HepG2 (cell line): Measurements from ENCODE around the gene SLC51B. TPM values are rescaled to one million over a fixed set of nuclear protein-coding genes. Genes with fewer than 3 reads are reported as not detected.

Source experiments
- CTCF ChIP-seq: sonication (generic); formaldehyde crosslinking; IDR thresholded peaks from 2 replicates; pipeline ENCODE4 v1.5.0; 2020; ENCODE audit warnings: mild to moderate bottlenecking, missing genetic modification reagents, moderate library complexity
- FOSL2 ChIP-seq: sonication (generic); formaldehyde crosslinking; IDR thresholded peaks from 2 replicates; pipeline ENCODE4 v1.4.0; 2020; ENCODE audit warnings: missing genetic modification reagents
- FOXP1 ChIP-seq, 2 experiments: fragments of 450-650 bp in 1 of 2; IDR thresholded peaks; 2 replicates each; pipeline ENCODE4 v1.6.1; 2017 to 2018; ENCODE audit warnings: antibody characterized with exemption in 1 of 2
- HIC2 ChIP-seq: sonication (generic); formaldehyde crosslinking; IDR thresholded peaks from 2 replicates; pipeline ENCODE4 v1.9.0; 2022; ENCODE audit warnings: low read depth, missing genetic modification reagents
- ZBTB2 ChIP-seq: sonication (generic); formaldehyde crosslinking; IDR thresholded peaks from 2 replicates; pipeline ENCODE4 v1.8.0; 2022; ENCODE audit warnings: low read depth, missing genetic modification reagents
- ZMYM3 ChIP-seq: sonication (generic); formaldehyde crosslinking; IDR thresholded peaks from 2 replicates; pipeline ENCODE4 v1.5.1; 2020; ENCODE audit warnings: mild to moderate bottlenecking, missing genetic modification reagents
- ZSCAN21 ChIP-seq: sonication (generic); formaldehyde crosslinking; IDR thresholded peaks from 2 replicates; pipeline ENCODE4 v1.8.0; 2022; ENCODE audit warnings: mild to moderate bottlenecking, missing genetic modification reagents, moderate library complexity, borderline replicate concordance
- polyA plus RNA-seq, 8 experiments: library from polyadenylated mRNA; depleted of rRNA in 3 of 8; stranded (reverse) in 7 of 8; unstranded in 1 of 8; fragments of >200 nt; fragmentation: Illumina TruSeq in 4 of 8; extraction: Trizol in 4 of 8; gene quantifications; 2 replicates each; pipeline versions ENCODE4 v1.2.1 to v1.2.3, GENCODE V29; 2011 to 2016; ENCODE audit warnings: low read depth in 4 of 8, missing spikeins in 1 of 8, mixed read lengths in 1 of 8; ENCODE audit not compliant: insufficient read depth in 1 of 8
- total RNA-seq, 5 experiments: library from RNA; depleted of rRNA; stranded (reverse); fragments of >200 nt; fragmentation: Illumina TruSeq; extraction: Trizol; gene quantifications; 2 replicates each; pipeline ENCODE4 v1.2.3, GENCODE V29; 2016; ENCODE audit warnings: low read depth in 1 of 5

SLC51B gene
- total and polyA plus RNA-seq, 2 of the 13 experiments (the other 11 are each of a cell fraction or from before 2014, with no cell fraction given): 14.9 to 17.1 TPM

- TF ChIP-seq ZBTB2 (CRISPR knock-in tag) (0 out of 2 replicates have a peak, but pooled peaks have one; percentile 23), CTCF (CRISPR knock-in tag) (peak; percentile 17; the same call in 1 of the 2 replicates), ZMYM3 (CRISPR knock-in tag) (peak; percentile 41; the same call in 1 of the 2 replicates), HIC2 (CRISPR knock-in tag) (0 out of 2 replicates have a peak, but pooled peaks have one; percentile 50), FOXP1 (IDR thresholded peaks at IDR 0.05) (no peak), FOXP1 (CRISPR knock-in tag; IDR thresholded peaks at IDR 0.05) (no peak), ZSCAN21 (CRISPR knock-in tag) (peak; percentile 99), FOSL2 (CRISPR knock-in tag) (peak; percentile 31)
Measured at GRCh38 chr15:65055201-65055870, 10.1 kb downstream of the SLC51B start (continued).
